Measurements from ENCODE around the gene FIGNL2.

DNA sequence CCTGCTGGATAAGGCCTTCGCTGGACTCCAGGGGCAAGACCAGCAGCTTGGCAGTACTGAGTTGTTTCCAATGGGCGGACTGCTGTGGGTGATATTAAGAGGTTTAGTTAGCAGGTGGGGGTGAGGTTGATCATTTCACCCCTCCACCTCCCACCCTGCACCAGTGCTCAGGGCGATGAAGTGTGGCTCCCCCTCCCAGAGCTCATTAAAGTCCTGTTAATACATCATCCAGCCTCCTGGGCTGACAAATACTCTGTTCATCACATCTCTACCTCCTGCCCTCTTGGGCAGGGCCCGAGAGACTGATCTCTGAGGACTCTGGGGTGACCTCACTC is 2.4 kb upstream of the FIGNL2 start:
- TF ChIP-seq POLR2AphosphoS5 (IDR thresholded peaks at IDR 0.05; ENCODE audit: control insufficient read depth, insufficient read depth, low read depth, low read length) (no peak), ZNF143 (CRISPR knock-in tag; IDR thresholded peaks at IDR 0.05) (no peak), ZFX (CRISPR knock-in tag; IDR thresholded peaks at IDR 0.05) (no peak), HNRNPL (IDR thresholded peaks at IDR 0.05; ENCODE audit: low read depth, low read length) (no peak), HCFC1 (IDR thresholded peaks at IDR 0.05; ENCODE audit: low read depth, low read length) (no peak), POLR2A (conservative IDR thresholded peaks at IDR 0.05) (no peak)
- TF ChIP-seq, protein P1, sequence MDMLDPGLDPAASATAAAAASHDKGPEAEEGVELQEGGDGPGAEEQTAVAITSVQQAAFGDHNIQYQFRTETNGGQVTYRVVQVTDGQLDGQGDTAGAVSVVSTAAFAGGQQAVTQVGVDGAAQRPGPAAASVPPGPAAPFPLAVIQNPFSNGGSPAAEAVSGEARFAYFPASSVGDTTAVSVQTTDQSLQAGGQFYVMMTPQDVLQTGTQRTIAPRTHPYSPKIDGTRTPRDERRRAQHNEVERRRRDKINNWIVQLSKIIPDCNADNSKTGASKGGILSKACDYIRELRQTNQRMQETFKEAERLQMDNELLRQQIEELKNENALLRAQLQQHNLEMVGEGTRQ (CRISPR knock-in tag; IDR thresholded peaks at IDR 0.05) = no peak

Data from K562 (cell line).